K562 (cell line): ENCODE results near the gene MTHFR. TPM values are rescaled to one million over a fixed set of nuclear protein-coding genes. Genes with fewer than 3 reads are reported as not detected.

Source experiments
- CREB1 ChIP-seq, 2 experiments: sonication (generic) in 1 of 2; formaldehyde crosslinking in 1 of 2; IDR thresholded peaks; 2 replicates each; pipeline versions ENCODE4 v1.6.1 to v1.8.0; 2012 to 2022; ENCODE audit warnings: inconsistent platforms in 1 of 2, mild to moderate bottlenecking in 1 of 2, missing genetic modification reagents in 1 of 2, moderate library complexity in 1 of 2
- GATA2 ChIP-seq: sonication (generic); formaldehyde crosslinking; IDR thresholded peaks from 2 replicates; pipeline ENCODE4 v1.4.0; 2020; ENCODE audit warnings: mild to moderate bottlenecking, missing genetic modification reagents
- MEF2D ChIP-seq: conservative IDR thresholded peaks from 2 replicates; pipeline ENCODE4 v1.6.1; 2016; ENCODE audit warnings: low read depth, missing genetic modification characterization, missing compliant biosample characterization
- POLR2A ChIP-seq: fragments of 450-650 bp; conservative IDR thresholded peaks from 2 replicates; pipeline ENCODE4 v1.6.1; 2016
- SIN3B ChIP-seq: fragments of 450-650 bp; IDR thresholded peaks from 2 replicates; pipeline ENCODE4 v1.6.1; 2017; ENCODE audit warnings: low read depth, mild to moderate bottlenecking, moderate library complexity
- SREBF2 ChIP-seq: sonication (generic); formaldehyde crosslinking; IDR thresholded peaks from 2 replicates; pipeline ENCODE4 v1.4.0; 2020; ENCODE audit warnings: mild to moderate bottlenecking, missing genetic modification reagents
- STAG1 ChIP-seq: sonication (generic); formaldehyde crosslinking; IDR thresholded peaks from 2 replicates; pipeline ENCODE4 v1.5.0; 2020; ENCODE audit warnings: missing genetic modification reagents, borderline replicate concordance
- polyA plus RNA-seq, 8 experiments: library from polyadenylated mRNA; depleted of rRNA in 4 of 8; stranded (reverse) in 5 of 8; unstranded in 3 of 8; fragments of >200 nt; fragmentation: Nextera tagmentation in 2 of 8; fragmentation: Illumina TruSeq in 1 of 8; extraction: Ambion mirVana in 2 of 8; extraction: Trizol in 1 of 8; gene quantifications; 2 replicates each; pipeline versions ENCODE4 v1.2.1 to v1.2.3, GENCODE V29; 2011 to 2014; ENCODE audit warnings: inconsistent platforms in 1 of 8, missing spikeins in 1 of 8
- total RNA-seq, 7 experiments: library from RNA; depleted of rRNA in 6 of 7; stranded (reverse); fragments of >200 nt in 6 of 7; fragmentation: Illumina TruSeq in 2 of 7; extraction: Trizol in 2 of 7; gene quantifications; 2 replicates each; pipeline versions ENCODE4 v1.2.1 to v1.2.3, GENCODE V29; 2011 to 2021; ENCODE audit warnings: low replicate concordance in 1 of 7
- TF ChIP-seq, protein P1 (sequence below): fragments of 450-650 bp; conservative IDR thresholded peaks from 2 replicates; pipeline ENCODE4 v1.6.1; 2016; ENCODE audit warnings: missing genetic modification characterization, low read depth, mild to moderate bottlenecking, missing compliant biosample characterization, moderate library complexity
- TF ChIP-seq, protein P2 (sequence below), 2 experiments: fragments of 450-650 bp in 1 of 2; sonication (generic) in 1 of 2; formaldehyde crosslinking in 1 of 2; IDR thresholded peaks in 1 of 2; conservative IDR thresholded peaks in 1 of 2; 2 replicates each; pipeline versions ENCODE4 v1.6.1 to v1.8.1; 2016 to 2023; ENCODE audit warnings: mild to moderate bottlenecking in 2 of 2, moderate library complexity in 2 of 2, inconsistent platforms in 1 of 2, missing genetic modification reagents in 1 of 2
- TF ChIP-seq, protein P3 (sequence below): sonication (generic); formaldehyde crosslinking; IDR thresholded peaks from 2 replicates; pipeline ENCODE4 v1.8.1; 2023; ENCODE audit warnings: mild to moderate bottlenecking, missing genetic modification reagents
- TF ChIP-seq, protein P4 (sequence below), 3 experiments: fragments of 200-800 bp in 1 of 3; fragments of 250-450 bp in 1 of 3; fragments of 450-650 bp in 1 of 3; sonication (Bioruptor Pico) in 1 of 3; sonication (Bioruptor generic) in 1 of 3; formaldehyde crosslinking in 1 of 3; IDR thresholded peaks; 2 replicates each; pipeline versions ENCODE4 v1.6.1 to v1.8.0; 2016 to 2022; ENCODE audit warnings: mild to moderate bottlenecking in 2 of 3, missing genetic modification characterization in 2 of 3, missing compliant biosample characterization in 1 of 3, moderate library complexity in 1 of 3

Gene MTHFR
- total and polyA plus RNA-seq, 9 of the 15 experiments (the other 6 are each of a cell fraction or from before 2014, with no cell fraction given) = 5.0 to 104 (median 62.6) TPM

DNA sequence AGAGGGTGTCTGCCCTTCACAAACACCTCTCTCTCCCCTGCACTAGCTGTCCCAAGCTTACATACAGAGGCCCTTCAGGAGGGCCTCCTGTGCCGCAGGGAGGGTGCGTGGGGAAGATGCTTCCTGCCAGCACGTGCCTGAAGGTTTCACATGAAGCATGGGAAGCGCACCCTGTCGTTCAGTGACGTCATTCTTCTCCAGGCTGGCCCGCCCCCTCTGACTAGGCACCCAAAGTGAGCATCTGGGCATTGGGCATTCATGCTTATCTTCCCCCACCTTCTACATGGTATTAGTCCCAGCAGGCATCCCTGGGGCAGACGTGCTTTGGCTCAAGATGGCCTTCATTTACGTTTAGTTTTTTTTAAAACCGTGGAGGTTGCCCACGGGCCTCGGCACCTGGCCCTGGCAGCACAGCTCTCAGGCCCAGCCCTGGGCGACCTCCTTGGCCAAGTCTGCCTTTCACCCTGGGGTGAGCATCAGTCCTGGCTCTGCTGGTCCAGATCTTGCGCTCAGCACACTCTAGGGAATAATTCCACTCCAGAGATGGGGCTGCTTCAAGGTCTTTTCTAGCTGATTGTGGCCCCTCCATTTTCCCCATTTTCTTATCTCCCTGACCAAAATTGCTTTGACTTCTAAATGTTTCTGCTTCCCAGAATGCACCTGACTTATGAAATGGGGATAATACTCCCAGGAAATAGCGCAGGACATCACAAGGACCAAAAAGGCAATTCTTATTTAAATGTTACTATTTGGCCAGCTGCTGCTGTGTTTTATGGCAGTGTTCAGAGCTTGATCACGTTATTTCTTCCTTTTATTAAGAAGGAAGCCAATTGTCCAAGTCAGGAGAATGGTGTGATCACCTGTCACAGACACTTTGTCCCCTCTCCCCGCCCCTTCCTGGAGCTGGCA is 35.7 kb upstream of the MTHFR start (continued):
- TF ChIP-seq, protein P1, sequence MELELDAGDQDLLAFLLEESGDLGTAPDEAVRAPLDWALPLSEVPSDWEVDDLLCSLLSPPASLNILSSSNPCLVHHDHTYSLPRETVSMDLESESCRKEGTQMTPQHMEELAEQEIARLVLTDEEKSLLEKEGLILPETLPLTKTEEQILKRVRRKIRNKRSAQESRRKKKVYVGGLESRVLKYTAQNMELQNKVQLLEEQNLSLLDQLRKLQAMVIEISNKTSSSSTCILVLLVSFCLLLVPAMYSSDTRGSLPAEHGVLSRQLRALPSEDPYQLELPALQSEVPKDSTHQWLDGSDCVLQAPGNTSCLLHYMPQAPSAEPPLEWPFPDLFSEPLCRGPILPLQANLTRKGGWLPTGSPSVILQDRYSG (tag) = peak; percentile 34; the same call in 1 of the 2 replicates
- TF ChIP-seq, protein P2, sequence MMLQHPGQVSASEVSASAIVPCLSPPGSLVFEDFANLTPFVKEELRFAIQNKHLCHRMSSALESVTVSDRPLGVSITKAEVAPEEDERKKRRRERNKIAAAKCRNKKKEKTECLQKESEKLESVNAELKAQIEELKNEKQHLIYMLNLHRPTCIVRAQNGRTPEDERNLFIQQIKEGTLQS (IDR thresholded peaks at IDR 0.05) = peak; percentile 95
- TF ChIP-seq, protein P2 (CRISPR knock-in tag; conservative IDR thresholded peaks at IDR 0.05) = no peak
- TF ChIP-seq SREBF2 (no peak), CREB1 (IDR thresholded peaks at IDR 0.05) (peak; percentile 53; the same call in 1 of the 2 replicates), CREB1 (CRISPR knock-in tag; IDR thresholded peaks at IDR 0.05) (peak; percentile 67), MEF2D (no peak), SIN3B (no peak), POLR2A (no peak), GATA2 (CRISPR knock-in tag) (0 out of 2 replicates have a peak, but pooled peaks have one; percentile 14), STAG1 (no peak)
- TF ChIP-seq, protein P3, sequence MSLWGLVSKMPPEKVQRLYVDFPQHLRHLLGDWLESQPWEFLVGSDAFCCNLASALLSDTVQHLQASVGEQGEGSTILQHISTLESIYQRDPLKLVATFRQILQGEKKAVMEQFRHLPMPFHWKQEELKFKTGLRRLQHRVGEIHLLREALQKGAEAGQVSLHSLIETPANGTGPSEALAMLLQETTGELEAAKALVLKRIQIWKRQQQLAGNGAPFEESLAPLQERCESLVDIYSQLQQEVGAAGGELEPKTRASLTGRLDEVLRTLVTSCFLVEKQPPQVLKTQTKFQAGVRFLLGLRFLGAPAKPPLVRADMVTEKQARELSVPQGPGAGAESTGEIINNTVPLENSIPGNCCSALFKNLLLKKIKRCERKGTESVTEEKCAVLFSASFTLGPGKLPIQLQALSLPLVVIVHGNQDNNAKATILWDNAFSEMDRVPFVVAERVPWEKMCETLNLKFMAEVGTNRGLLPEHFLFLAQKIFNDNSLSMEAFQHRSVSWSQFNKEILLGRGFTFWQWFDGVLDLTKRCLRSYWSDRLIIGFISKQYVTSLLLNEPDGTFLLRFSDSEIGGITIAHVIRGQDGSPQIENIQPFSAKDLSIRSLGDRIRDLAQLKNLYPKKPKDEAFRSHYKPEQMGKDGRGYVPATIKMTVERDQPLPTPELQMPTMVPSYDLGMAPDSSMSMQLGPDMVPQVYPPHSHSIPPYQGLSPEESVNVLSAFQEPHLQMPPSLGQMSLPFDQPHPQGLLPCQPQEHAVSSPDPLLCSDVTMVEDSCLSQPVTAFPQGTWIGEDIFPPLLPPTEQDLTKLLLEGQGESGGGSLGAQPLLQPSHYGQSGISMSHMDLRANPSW (CRISPR knock-in tag) = no peak
- TF ChIP-seq, protein P4, sequence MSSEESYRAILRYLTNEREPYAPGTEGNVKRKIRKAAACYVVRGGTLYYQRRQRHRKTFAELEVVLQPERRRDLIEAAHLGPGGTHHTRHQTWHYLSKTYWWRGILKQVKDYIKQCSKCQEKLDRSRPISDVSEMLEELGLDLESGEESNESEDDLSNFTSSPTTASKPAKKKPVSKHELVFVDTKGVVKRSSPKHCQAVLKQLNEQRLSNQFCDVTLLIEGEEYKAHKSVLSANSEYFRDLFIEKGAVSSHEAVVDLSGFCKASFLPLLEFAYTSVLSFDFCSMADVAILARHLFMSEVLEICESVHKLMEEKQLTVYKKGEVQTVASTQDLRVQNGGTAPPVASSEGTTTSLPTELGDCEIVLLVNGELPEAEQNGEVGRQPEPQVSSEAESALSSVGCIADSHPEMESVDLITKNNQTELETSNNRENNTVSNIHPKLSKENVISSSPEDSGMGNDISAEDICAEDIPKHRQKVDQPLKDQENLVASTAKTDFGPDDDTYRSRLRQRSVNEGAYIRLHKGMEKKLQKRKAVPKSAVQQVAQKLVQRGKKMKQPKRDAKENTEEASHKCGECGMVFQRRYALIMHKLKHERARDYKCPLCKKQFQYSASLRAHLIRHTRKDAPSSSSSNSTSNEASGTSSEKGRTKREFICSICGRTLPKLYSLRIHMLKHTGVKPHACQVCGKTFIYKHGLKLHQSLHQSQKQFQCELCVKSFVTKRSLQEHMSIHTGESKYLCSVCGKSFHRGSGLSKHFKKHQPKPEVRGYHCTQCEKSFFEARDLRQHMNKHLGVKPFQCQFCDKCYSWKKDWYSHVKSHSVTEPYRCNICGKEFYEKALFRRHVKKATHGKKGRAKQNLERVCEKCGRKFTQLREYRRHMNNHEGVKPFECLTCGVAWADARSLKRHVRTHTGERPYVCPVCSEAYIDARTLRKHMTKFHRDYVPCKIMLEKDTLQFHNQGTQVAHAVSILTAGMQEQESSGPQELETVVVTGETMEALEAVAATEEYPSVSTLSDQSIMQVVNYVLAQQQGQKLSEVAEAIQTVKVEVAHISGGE (CRISPR knock-in tag; IDR thresholded peaks at IDR 0.05) = peak in 1 of 3 experiments; percentile 59; a peak in 2 of 6 replicates
